ENCODE data around the gene OTUD5. TPM values are rescaled to one million over a fixed set of nuclear protein-coding genes. Genes with fewer than 3 reads are reported as not detected.

OTUD5 gene
- total and polyA plus RNA-seq, 2 of the 13 experiments (the other 11 are each of a cell fraction or from before 2014, with no cell fraction given) = 18.4 to 42.2 TPM

DNA sequence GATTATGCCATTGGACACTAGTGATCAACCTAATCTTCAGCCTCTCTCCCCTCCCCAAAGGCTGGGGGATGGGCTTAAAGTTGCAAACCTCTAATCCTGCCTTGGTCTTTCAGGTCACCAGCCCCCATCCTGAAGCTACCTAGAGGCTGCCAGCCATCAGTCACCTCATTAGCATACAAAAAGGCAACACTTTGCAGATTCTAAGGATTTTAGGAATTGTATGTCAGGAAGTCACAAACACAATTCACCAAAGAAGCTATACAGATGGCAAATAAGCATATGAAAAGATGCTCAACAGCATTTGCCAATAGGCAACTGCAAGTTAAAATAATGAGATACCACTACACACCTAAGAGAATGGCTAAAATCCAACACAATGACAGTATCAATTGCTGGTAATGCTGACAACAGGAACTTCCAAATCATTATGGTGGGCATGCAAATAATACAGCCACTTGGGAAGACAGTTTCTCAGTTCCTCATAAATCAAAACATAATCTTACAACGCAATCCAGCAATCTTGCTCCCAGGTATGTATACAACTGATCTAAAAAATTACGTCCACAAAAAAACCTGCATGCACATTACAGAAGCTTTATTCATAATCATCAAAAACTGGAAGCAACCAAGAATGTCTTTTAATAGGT lies 29.5 kb downstream of the OTUD5 start:
- CTCF ChIA-PET (ENCODE audit: low intra/inter-chr PET ratio, low total read pairs) = no interaction called here
- Histone ChIP-seq H3K79me2 (ENCODE audit: insufficient read depth, low read length) (no peaks in the 10 kb centered on the region), H3K9ac (ENCODE audit: insufficient read depth, low read depth, low read length) (no peak overlapping the region), H3K9me3 (ENCODE audit: low read length) (no peaks in the 10 kb centered on the region), H3K4me3 (replicated peaks in 1 of 3; ENCODE audit: insufficient read depth in 1 of 3, low read depth in 2 of 3, low read length in 3 of 3) (no peak overlapping the region), H3K4me2 (ENCODE audit: low read depth, low read length) (no peak overlapping the region), H2AFZ (ENCODE audit: low read length) (no peak overlapping the region), H3K27ac (ENCODE audit: extremely low read length, insufficient read depth, low read length) (no peak overlapping the region), H3K27me3 (ENCODE audit: control insufficient read depth in 1 of 2, insufficient read depth in 2 of 2, low read length in 2 of 2) (no peaks in the 10 kb centered on the region), H4K20me1 (ENCODE audit: insufficient read depth, low read length) (no peaks in the 10 kb centered on the region), H3K4me1 (ENCODE audit: insufficient read depth, low read length) (no peaks in the 10 kb centered on the region), H3K36me3 (replicated peaks in 1 of 2; ENCODE audit: control insufficient read depth in 1 of 2, insufficient read depth in 2 of 2, low read length in 2 of 2) (peaks cover 5 to 23% of the 10 kb centered on the region in 2 experiments; a peak in 4 of 5 replicates)
- BruUV-seq (replicated peaks) = no TSS peak
- POLR2A ChIA-PET = no interaction called here
- no peak for FAIRE-seq
- ATAC-seq = no peak
- WGBS (ENCODE audit: low lambda C conversion rate) = 100% methylated on average over 2 of the region's 2 CpGs
- DNase-seq (ENCODE audit: low spot score) = no peak
- in situ Hi-C loops (cut with HindIII; ENCODE audit: extremely low pct_ligation_motif_present, low pct_unique_long_range_greater_than_20kb) = no loop called here
- intact Hi-C loops (cut with micrococcal nuclease; ENCODE audit: unreplicated experiment) = loop anchor here (1.0 kb wide), 1 partner anchor 17 kb away; no protein-coding TSS in a partner anchor
- TF ChIP-seq CEBPG (CRISPR knock-in tag; IDR thresholded peaks at IDR 0.05) (no peak), STAG1 (CRISPR knock-in tag; IDR thresholded peaks at IDR 0.05) (no peak), MTA1 (CRISPR knock-in tag; IDR thresholded peaks at IDR 0.05; ENCODE audit: borderline replicate concordance) (no peak), SRSF9 (IDR thresholded peaks at IDR 0.05; ENCODE audit: borderline replicate concordance, insufficient read depth, low read depth, low read length, poor library complexity, severe bottlenecking) (no peak), ZFP1 (CRISPR knock-in tag; IDR thresholded peaks at IDR 0.05) (no peak), MBD4 (IDR thresholded peaks at IDR 0.05; ENCODE audit: borderline replicate concordance, low read length) (no peak), MEIS2 (CRISPR knock-in tag; IDR thresholded peaks at IDR 0.05) (no peak), ZNF205 (CRISPR knock-in tag; IDR thresholded peaks at IDR 0.05) (no peak), RFXAP (CRISPR knock-in tag; IDR thresholded peaks at IDR 0.05; ENCODE audit: borderline replicate concordance) (no peak), MTF2 (CRISPR knock-in tag; IDR thresholded peaks at IDR 0.05; ENCODE audit: borderline replicate concordance) (no peak), ZNF737 (CRISPR knock-in tag; IDR thresholded peaks at IDR 0.05; ENCODE audit: borderline replicate concordance) (no peak), ZNF615 (CRISPR knock-in tag; IDR thresholded peaks at IDR 0.05; ENCODE audit: borderline replicate concordance) (no peak), ZIK1 (CRISPR knock-in tag; IDR thresholded peaks at IDR 0.05; ENCODE audit: borderline replicate concordance, low read depth) (no peak), IKZF1 (IDR thresholded peaks at IDR 0.05) (no peak), SIN3A (IDR thresholded peaks at IDR 0.05; ENCODE audit: borderline replicate concordance, low read depth, low read length) (no peak), POLR2AphosphoS5 (IDR thresholded peaks at IDR 0.05; ENCODE audit: low read depth, low read length) (no peak)
- TF ChIP-seq, protein P1, sequence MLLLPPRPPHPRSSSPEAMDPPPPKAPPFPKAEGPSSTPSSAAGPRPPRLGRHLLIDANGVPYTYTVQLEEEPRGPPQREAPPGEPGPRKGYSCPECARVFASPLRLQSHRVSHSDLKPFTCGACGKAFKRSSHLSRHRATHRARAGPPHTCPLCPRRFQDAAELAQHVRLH (CRISPR knock-in tag; IDR thresholded peaks at IDR 0.05; ENCODE audit: borderline replicate concordance, low read depth) = no peak
- TF ChIP-seq, protein P2, sequence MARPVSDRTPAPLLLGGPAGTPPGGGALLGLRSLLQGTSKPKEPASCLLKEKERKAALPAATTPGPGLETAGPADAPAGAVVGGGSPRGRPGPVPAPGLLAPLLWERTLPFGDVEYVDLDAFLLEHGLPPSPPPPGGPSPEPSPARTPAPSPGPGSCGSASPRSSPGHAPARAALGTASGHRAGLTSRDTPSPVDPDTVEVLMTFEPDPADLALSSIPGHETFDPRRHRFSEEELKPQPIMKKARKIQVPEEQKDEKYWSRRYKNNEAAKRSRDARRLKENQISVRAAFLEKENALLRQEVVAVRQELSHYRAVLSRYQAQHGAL (CRISPR knock-in tag; IDR thresholded peaks at IDR 0.05; ENCODE audit: not compliant biosample characterization) = no peak
- TF ChIP-seq, protein P3, sequence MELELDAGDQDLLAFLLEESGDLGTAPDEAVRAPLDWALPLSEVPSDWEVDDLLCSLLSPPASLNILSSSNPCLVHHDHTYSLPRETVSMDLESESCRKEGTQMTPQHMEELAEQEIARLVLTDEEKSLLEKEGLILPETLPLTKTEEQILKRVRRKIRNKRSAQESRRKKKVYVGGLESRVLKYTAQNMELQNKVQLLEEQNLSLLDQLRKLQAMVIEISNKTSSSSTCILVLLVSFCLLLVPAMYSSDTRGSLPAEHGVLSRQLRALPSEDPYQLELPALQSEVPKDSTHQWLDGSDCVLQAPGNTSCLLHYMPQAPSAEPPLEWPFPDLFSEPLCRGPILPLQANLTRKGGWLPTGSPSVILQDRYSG (CRISPR knock-in tag; IDR thresholded peaks at IDR 0.05) = no peak
- TF ChIP-seq, protein P4, sequence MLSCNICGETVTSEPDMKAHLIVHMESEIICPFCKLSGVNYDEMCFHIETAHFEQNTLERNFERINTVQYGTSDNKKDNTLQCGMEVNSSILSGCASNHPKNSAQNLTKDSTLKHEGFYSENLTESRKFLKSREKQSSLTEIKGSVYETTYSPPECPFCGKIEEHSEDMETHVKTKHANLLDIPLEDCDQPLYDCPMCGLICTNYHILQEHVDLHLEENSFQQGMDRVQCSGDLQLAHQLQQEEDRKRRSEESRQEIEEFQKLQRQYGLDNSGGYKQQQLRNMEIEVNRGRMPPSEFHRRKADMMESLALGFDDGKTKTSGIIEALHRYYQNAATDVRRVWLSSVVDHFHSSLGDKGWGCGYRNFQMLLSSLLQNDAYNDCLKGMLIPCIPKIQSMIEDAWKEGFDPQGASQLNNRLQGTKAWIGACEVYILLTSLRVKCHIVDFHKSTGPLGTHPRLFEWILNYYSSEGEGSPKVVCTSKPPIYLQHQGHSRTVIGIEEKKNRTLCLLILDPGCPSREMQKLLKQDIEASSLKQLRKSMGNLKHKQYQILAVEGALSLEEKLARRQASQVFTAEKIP (CRISPR knock-in tag; IDR thresholded peaks at IDR 0.05; ENCODE audit: borderline replicate concordance) = no peak
